Stomach (tissue), 9 donors: ENCODE measurements around the gene RAB33A. TPM values are rescaled to one million over a fixed set of nuclear protein-coding genes. Genes with fewer than 3 reads are reported as not detected.

Experiments
- DNase-seq, 2 donors: peaks; one replicate each; pipeline versions ENCODE4 v3.0.0 to v3.0.0-alpha.2; 2013 to 2019
- H3K27ac ChIP-seq, 5 donors: fragments of 200-600 bp in 4 of 5; sonication (generic) in 4 of 5; one replicate each; pipeline ENCODE4 v1.5.1; 2013 to 2019; ENCODE audit warnings: mild to moderate bottlenecking in 1 of 5, moderate library complexity in 1 of 5
- H3K27me3 ChIP-seq, 3 donors: fragments of 200-600 bp; sonication (generic); one replicate each; pipeline ENCODE4 v1.5.1; 2017 to 2019; ENCODE audit warnings: mixed run types in 1 of 3
- H3K36me3 ChIP-seq, 4 donors: fragments of 200-600 bp; sonication (generic); 1 replicate in 3 of 4; 2 replicates in 1 of 4; pipeline ENCODE4 v1.5.1; 2016 to 2019
- H3K4me1 ChIP-seq, 4 donors: fragments of 200-600 bp; sonication (generic); one replicate each; pipeline ENCODE4 v1.5.1; 2016 to 2019
- H3K4me3 ChIP-seq, 4 donors: fragments of 200-600 bp; sonication (generic) in 3 of 4; one replicate each; pipeline ENCODE4 v1.5.1; 2016 to 2019; ENCODE audit warnings: mild to moderate bottlenecking in 1 of 4
- H3K9me3 ChIP-seq, 4 donors: fragments of 200-600 bp; sonication (generic); one replicate each; pipeline ENCODE4 v1.5.1; 2016 to 2019
- EP300 ChIP-seq: sonication (generic); formaldehyde crosslinking; IDR thresholded peaks from one replicate; pipeline ENCODE4 v1.6.1; 2017; ENCODE audit warnings: antibody characterized with exemption
- POLR2A ChIP-seq, 4 donors: fragments of 450-650 bp; IDR thresholded peaks; one replicate each; pipeline ENCODE4 v1.6.1; 2016; ENCODE audit warnings: antibody characterized with exemption in 4 of 4, control low read depth in 2 of 4, mild to moderate bottlenecking in 1 of 4, moderate library complexity in 1 of 4
- POLR2AphosphoS5 ChIP-seq, 3 donors: sonication (generic); formaldehyde crosslinking; IDR thresholded peaks; one replicate each; pipeline ENCODE4 v1.6.1; 2016; ENCODE audit warnings: antibody characterized with exemption in 3 of 3
- WGBS, 5 donors: extraction: QIAGEN DNeasy Blood & Tissue Kit in 3 of 5; methylation state at CpG; one replicate each; pipeline versions ENCODE4 v1.1.5 to v1.1.7; 2013 to 2018; 5-methylcytosine and 5-hydroxymethylcytosine counted together
- intact Hi-C: fragments of 100-400 bp; cut with DNase I; formaldehyde crosslinking; loops from one replicate; pipeline ENCODE4 v1.15.1; 2023; ENCODE audit warnings: low total_unique reads
- polyA plus RNA-seq, 3 donors: library from polyadenylated mRNA; stranded (reverse); fragments of 200-250 nt; gene quantifications; one replicate each; pipeline ENCODE4 v1.2.3, GENCODE V29; 2013
- total RNA-seq, 5 donors: library from RNA; depleted of rRNA; stranded (reverse); fragments of >200 nt; gene quantifications; one replicate each; pipeline versions ENCODE4 v1.1.0 to v1.2.3, GENCODE V29; 2014 to 2016
- TF ChIP-seq, protein P1 (sequence below), 7 experiments: fragments of 450-650 bp in 4 of 7; fragments of 200-600 bp in 3 of 7; sonication (generic) in 3 of 7; IDR thresholded peaks; one replicate each; pipeline ENCODE4 v1.5.1; 2016 to 2019; ENCODE audit warnings: antibody characterized with exemption in 7 of 7, control low read depth in 2 of 7, mild to moderate bottlenecking in 1 of 7
- donor health status: healthy with polysubstance abuse.
- donor health status: Bipolar disorder and iron deficiency.
- donor health status: healthy.

The RAB33A gene
- total and polyA plus RNA-seq, 8 donors: 0.75 to 1.7 (median 0.91) TPM; not detected in 4

- peaks cover 0 to 5% (median 0%) of the 10 kb centered on the region in 4 donors for H3K9me3 ChIP-seq
These were observed 5.2 kb downstream of the RAB33A start for GRCh38 chrX:130176942-130177341.

GRCh38 chrX:130179170-130179569 is 7.4 kb downstream of the RAB33A start:
- Histone ChIP-seq H3K4me3 (no peak overlapping the region), H3K9me3 (no peaks in the 10 kb centered on the region), H3K27ac (no peak overlapping the region), H3K4me1 (peaks cover 0 to 8% (median 0%) of the 10 kb centered on the region in 4 donors), H3K36me3 (no peaks in the 10 kb centered on the region), H3K27me3 (no peaks in the 10 kb centered on the region)
- intact Hi-C loops: no loop called here
- WGBS, 5 donors: 71 to 82% (median 74%) methylated on average over 5 of the region's 5 CpGs
- TF ChIP-seq POLR2AphosphoS5 (IDR thresholded peaks at IDR 0.05) (no peak), EP300 (no peak), POLR2A (IDR thresholded peaks at IDR 0.05) (no peak)
- TF ChIP-seq, protein P1, sequence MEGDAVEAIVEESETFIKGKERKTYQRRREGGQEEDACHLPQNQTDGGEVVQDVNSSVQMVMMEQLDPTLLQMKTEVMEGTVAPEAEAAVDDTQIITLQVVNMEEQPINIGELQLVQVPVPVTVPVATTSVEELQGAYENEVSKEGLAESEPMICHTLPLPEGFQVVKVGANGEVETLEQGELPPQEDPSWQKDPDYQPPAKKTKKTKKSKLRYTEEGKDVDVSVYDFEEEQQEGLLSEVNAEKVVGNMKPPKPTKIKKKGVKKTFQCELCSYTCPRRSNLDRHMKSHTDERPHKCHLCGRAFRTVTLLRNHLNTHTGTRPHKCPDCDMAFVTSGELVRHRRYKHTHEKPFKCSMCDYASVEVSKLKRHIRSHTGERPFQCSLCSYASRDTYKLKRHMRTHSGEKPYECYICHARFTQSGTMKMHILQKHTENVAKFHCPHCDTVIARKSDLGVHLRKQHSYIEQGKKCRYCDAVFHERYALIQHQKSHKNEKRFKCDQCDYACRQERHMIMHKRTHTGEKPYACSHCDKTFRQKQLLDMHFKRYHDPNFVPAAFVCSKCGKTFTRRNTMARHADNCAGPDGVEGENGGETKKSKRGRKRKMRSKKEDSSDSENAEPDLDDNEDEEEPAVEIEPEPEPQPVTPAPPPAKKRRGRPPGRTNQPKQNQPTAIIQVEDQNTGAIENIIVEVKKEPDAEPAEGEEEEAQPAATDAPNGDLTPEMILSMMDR (IDR thresholded peaks at IDR 0.05): no peak
- DNase-seq: no peak

More at GRCh38 chrX:130176942-130177341, 5.2 kb downstream of the RAB33A start:
- H3K4me1 ChIP-seq: peaks cover 0 to 25% (median 4%) of the 10 kb centered on the region in 4 donors
- no peak overlapping the region for H3K27ac ChIP-seq
- H3K4me3 ChIP-seq: no peak overlapping the region
- no peak for DNase-seq
- no peaks in the 10 kb centered on the region for H3K36me3 ChIP-seq
- intact Hi-C loops: no loop called here
- no peak for TF ChIP-seq EP300
- TF ChIP-seq POLR2A (IDR thresholded peaks at IDR 0.05): no peak
- 51 to 87% (median 79%) methylated on average over 4 of the region's 4 CpGs for WGBS, 5 donors
- peaks cover 0 to 7% (median 0%) of the 10 kb centered on the region in 3 donors for H3K27me3 ChIP-seq

GRCh38 chrX:130179579-130180215 is 7.9 kb downstream of the RAB33A start:
- H3K27ac ChIP-seq: no peak overlapping the region
- H3K4me1 ChIP-seq: peaks cover 0 to 2% (median 0%) of the 10 kb centered on the region in 4 donors
- H3K4me3 ChIP-seq: no peak overlapping the region
- no peaks in the 10 kb centered on the region for H3K36me3 ChIP-seq
- DNase-seq: no peak
- no peaks in the 10 kb centered on the region for H3K27me3 ChIP-seq
- TF ChIP-seq EP300: no peak
- TF ChIP-seq, protein P1 (IDR thresholded peaks at IDR 0.05): no peak
- TF ChIP-seq POLR2A (IDR thresholded peaks at IDR 0.05): no peak
- no peak for TF ChIP-seq POLR2AphosphoS5 (IDR thresholded peaks at IDR 0.05)
- intact Hi-C loops: no loop called here
- 56 to 67% (median 60%) methylated on average over 7 of the region's 7 CpGs for WGBS, 5 donors
- no peaks in the 10 kb centered on the region for H3K9me3 ChIP-seq

DNA sequence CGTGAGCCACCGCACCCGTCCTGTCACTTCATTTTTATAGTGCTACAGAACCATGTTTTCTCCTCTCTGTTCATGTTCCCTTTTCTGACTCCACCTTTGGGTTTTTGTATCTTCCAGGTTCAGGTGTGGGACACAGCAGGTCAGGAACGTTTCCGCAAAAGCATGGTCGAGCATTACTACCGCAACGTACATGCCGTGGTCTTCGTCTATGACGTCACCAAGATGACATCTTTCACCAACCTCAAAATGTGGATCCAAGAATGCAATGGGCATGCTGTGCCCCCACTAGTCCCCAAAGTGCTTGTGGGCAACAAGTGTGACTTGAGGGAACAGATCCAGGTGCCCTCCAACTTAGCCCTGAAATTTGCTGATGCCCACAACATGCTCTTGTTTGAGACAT is 12.4 kb downstream of the RAB33A start:
- intact Hi-C loops: no loop called here
- no peaks in the 10 kb centered on the region for H3K9me3 ChIP-seq
- no peak overlapping the region for H3K27ac ChIP-seq
- H3K4me1 ChIP-seq: no peaks in the 10 kb centered on the region
- WGBS, 5 donors: 85 to 96% (median 89%) methylated on average over 11 of the region's 11 CpGs
- no peak for DNase-seq
- no peaks in the 10 kb centered on the region for H3K27me3 ChIP-seq
- no peak for TF ChIP-seq POLR2A (IDR thresholded peaks at IDR 0.05)
- TF ChIP-seq EP300: no peak
- TF ChIP-seq POLR2AphosphoS5 (IDR thresholded peaks at IDR 0.05): no peak
- TF ChIP-seq, protein P1 (IDR thresholded peaks at IDR 0.05): no peak
- no peaks in the 10 kb centered on the region for H3K36me3 ChIP-seq
- H3K4me3 ChIP-seq: no peak overlapping the region

- 34 to 58% (median 40%) methylated on average over 2 of the region's 2 CpGs for WGBS, 5 donors
- TF ChIP-seq POLR2AphosphoS5 (IDR thresholded peaks at IDR 0.05): no peak
- no peak for TF ChIP-seq POLR2A (IDR thresholded peaks at IDR 0.05)
- TF ChIP-seq EP300: no peak
- TF ChIP-seq, protein P1 (IDR thresholded peaks at IDR 0.05): no peak
- Histone ChIP-seq H3K27me3 (no peaks in the 10 kb centered on the region), H3K4me3 (no peak overlapping the region), H3K27ac (no peak overlapping the region), H3K4me1 (no peaks in the 10 kb centered on the region), H3K9me3 (no peaks in the 10 kb centered on the region), H3K36me3 (no peaks in the 10 kb centered on the region)
- intact Hi-C loops: no loop called here
- no peak for DNase-seq
These were observed 13.1 kb downstream of the RAB33A start for GRCh38 chrX:130184857-130185256.
